ENCODE data around the gene C11orf97.

GRCh38 chr11:94494126-94494680 is 18.1 kb upstream of the C11orf97 start:
- TF ChIP-seq, protein P1, sequence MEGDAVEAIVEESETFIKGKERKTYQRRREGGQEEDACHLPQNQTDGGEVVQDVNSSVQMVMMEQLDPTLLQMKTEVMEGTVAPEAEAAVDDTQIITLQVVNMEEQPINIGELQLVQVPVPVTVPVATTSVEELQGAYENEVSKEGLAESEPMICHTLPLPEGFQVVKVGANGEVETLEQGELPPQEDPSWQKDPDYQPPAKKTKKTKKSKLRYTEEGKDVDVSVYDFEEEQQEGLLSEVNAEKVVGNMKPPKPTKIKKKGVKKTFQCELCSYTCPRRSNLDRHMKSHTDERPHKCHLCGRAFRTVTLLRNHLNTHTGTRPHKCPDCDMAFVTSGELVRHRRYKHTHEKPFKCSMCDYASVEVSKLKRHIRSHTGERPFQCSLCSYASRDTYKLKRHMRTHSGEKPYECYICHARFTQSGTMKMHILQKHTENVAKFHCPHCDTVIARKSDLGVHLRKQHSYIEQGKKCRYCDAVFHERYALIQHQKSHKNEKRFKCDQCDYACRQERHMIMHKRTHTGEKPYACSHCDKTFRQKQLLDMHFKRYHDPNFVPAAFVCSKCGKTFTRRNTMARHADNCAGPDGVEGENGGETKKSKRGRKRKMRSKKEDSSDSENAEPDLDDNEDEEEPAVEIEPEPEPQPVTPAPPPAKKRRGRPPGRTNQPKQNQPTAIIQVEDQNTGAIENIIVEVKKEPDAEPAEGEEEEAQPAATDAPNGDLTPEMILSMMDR (conservative IDR thresholded peaks at IDR 0.05), result no peak
- TF ChIP-seq EZH2 (IDR thresholded peaks at IDR 0.05; ENCODE audit: low read depth), result no peak

Data from PC-9 (cell line).